HepG2 (cell line): Measurements from ENCODE around the gene PDZD7. TPM values are rescaled to one million over a fixed set of nuclear protein-coding genes. Genes with fewer than 3 reads are reported as not detected.
A peak's percentile ranks its signal among the peaks of the same experiment; 100 is the strongest.

Experiments
- ATAC-seq: fragments of 200-7000 bp; cut with Tn5 transposase; 3 replicates; pipeline ENCODE4 v1.9.1; 2020; ENCODE audit warnings: mild to moderate bottlenecking, moderate library complexity
- BruUV-seq: library from RNA; stranded (reverse); fragments of 400-500 nt; replicated peaks from 2 replicates; lab custom pipeline; 2021; lab: Mats Ljungman, UMichigan
- CTCF ChIA-PET: fragments of 300-600 bp; formaldehyde crosslinking; extraction: SDS; loops from one replicate; lab custom pipeline; 2021; ENCODE audit warnings: low total read pairs, inconsistent platforms, low intra/inter-chr PET ratio; lab: Yijun Ruan, JAX
- POLR2A ChIA-PET: fragments of 350-600 bp; sonication (Branson Sonifier 250); formaldehyde crosslinking; loops from one replicate; lab custom pipeline; 2020; ENCODE audit warnings: antibody characterized with exemption, inconsistent platforms; lab: Yijun Ruan, JAX
- DNase-seq: peaks from one replicate; pipeline ENCODE4 v3.0.0-alpha.2; 2015; ENCODE audit warnings: low spot score
- FAIRE-seq: peaks from 3 replicates; lab custom pipeline; 2011; peaks lifted over from hg19 to GRCh38; lab: Jason Lieb, UNC
- H2AFZ ChIP-seq: one replicate; pipeline ENCODE4 v1.6.1; 2011; ENCODE audit warnings: low read length, inconsistent platforms
- H3K27ac ChIP-seq: fragments of 300-600 bp; 3 replicates; pipeline ENCODE4 v1.8.0; 2011; ENCODE audit warnings: mixed run types, mild to moderate bottlenecking, mixed read lengths, low read length, inconsistent platforms; ENCODE audit not compliant: insufficient read depth; ENCODE audit errors: extremely low read length
- H3K27me3 ChIP-seq, 2 experiments: fragments of 200-600 bp in 1 of 2; 2 replicates in 1 of 2; 3 replicates in 1 of 2; pipeline versions ENCODE4 v1.6.0 to v1.8.0; 2011; ENCODE audit warnings: low read length in 2 of 2, mild to moderate bottlenecking in 2 of 2, moderate library complexity in 2 of 2, inconsistent platforms in 1 of 2; ENCODE audit not compliant: insufficient read depth in 2 of 2, control insufficient read depth in 1 of 2
- H3K36me3 ChIP-seq, 2 experiments: fragments of 200-600 bp in 1 of 2; replicated peaks in 1 of 2; 2 replicates in 1 of 2; 3 replicates in 1 of 2; pipeline versions ENCODE4 v1.5.1 to v1.8.0; 2011; ENCODE audit warnings: low read length in 2 of 2, inconsistent platforms in 1 of 2; ENCODE audit not compliant: insufficient read depth in 2 of 2, control insufficient read depth in 1 of 2
- H3K4me1 ChIP-seq: 2 replicates; pipeline ENCODE4 v1.5.1; 2012; ENCODE audit warnings: low read length, inconsistent platforms; ENCODE audit not compliant: insufficient read depth
- H3K4me2 ChIP-seq: 2 replicates; pipeline ENCODE4 v1.6.0; 2011; ENCODE audit warnings: low read depth, low read length, inconsistent platforms
- H3K4me3 ChIP-seq, 3 experiments: fragments of 200-600 bp in 1 of 3; sonication (generic), shearing (Covaris generic) in 1 of 3; replicated peaks in 1 of 3; 2 replicates each; pipeline ENCODE4 v1.5.1; 2011 to 2016; ENCODE audit warnings: low read length in 3 of 3, inconsistent platforms in 2 of 3, low read depth in 2 of 3, mild to moderate bottlenecking in 2 of 3, control low read depth in 1 of 3, mixed read lengths in 1 of 3; ENCODE audit not compliant: insufficient read depth in 1 of 3
- H3K79me2 ChIP-seq: one replicate; pipeline ENCODE4 v1.6.1; 2011; ENCODE audit warnings: low read length, inconsistent platforms; ENCODE audit not compliant: insufficient read depth
- H3K9ac ChIP-seq: 2 replicates; pipeline ENCODE4 v1.6.0; 2011; ENCODE audit warnings: mild to moderate bottlenecking, low read depth, low read length, inconsistent platforms; ENCODE audit not compliant: insufficient read depth
- H3K9me3 ChIP-seq: 2 replicates; pipeline ENCODE4 v1.5.1; 2012; ENCODE audit warnings: mild to moderate bottlenecking, low read length
- H4K20me1 ChIP-seq: 2 replicates; pipeline ENCODE4 v1.6.0; 2011; ENCODE audit warnings: inconsistent platforms, mild to moderate bottlenecking, low read length, moderate library complexity; ENCODE audit not compliant: insufficient read depth
- AGO2 ChIP-seq: fragments of 200-400 bp; formaldehyde crosslinking; optimal IDR thresholded peaks from 2 replicates; pipeline ENCODE3; 2017; ENCODE audit warnings: mild to moderate bottlenecking, low read depth, low read length, moderate library complexity
- ELF4 ChIP-seq: sonication (generic); formaldehyde crosslinking; IDR thresholded peaks from 2 replicates; pipeline ENCODE4 v1.5.0; 2020; ENCODE audit warnings: missing genetic modification reagents, mild to moderate bottlenecking, moderate library complexity, borderline replicate concordance
- IRX3 ChIP-seq: sonication (generic); formaldehyde crosslinking; IDR thresholded peaks from 2 replicates; pipeline ENCODE4 v1.8.1; 2023; ENCODE audit warnings: mild to moderate bottlenecking, low read depth, missing genetic modification reagents, borderline replicate concordance
- LCORL ChIP-seq, 2 experiments: fragments of 450-650 bp in 1 of 2; sonication (generic) in 1 of 2; formaldehyde crosslinking in 1 of 2; IDR thresholded peaks; 2 replicates each; pipeline versions ENCODE4 v1.5.0 to v1.6.1; 2017 to 2020; ENCODE audit warnings: antibody characterized with exemption in 1 of 2, missing genetic modification reagents in 1 of 2
- PCBP2 ChIP-seq: fragments of 200-400 bp; formaldehyde crosslinking; optimal IDR thresholded peaks from 2 replicates; pipeline ENCODE3; 2018; ENCODE audit warnings: low read length, low read depth; ENCODE audit not compliant: poor library complexity, severe bottlenecking
- SMC3 ChIP-seq: IDR thresholded peaks from 2 replicates; pipeline ENCODE4 v1.6.1; 2011; ENCODE audit warnings: low read length, improper control_type of control experiment
- TARDBP ChIP-seq: sonication (generic); formaldehyde crosslinking; IDR thresholded peaks from 2 replicates; pipeline ENCODE4 v1.8.0; 2022; ENCODE audit warnings: mild to moderate bottlenecking, missing genetic modification reagents
- ZFX ChIP-seq: sonication (generic); formaldehyde crosslinking; IDR thresholded peaks from 2 replicates; pipeline ENCODE4 v1.4.0; 2020; ENCODE audit warnings: mild to moderate bottlenecking, low read depth, missing genetic modification reagents, moderate library complexity
- ZNF343 ChIP-seq: sonication (generic); formaldehyde crosslinking; IDR thresholded peaks from 2 replicates; pipeline ENCODE4 v1.4.0; 2020; ENCODE audit warnings: mild to moderate bottlenecking, missing genetic modification reagents
- ZNF558 ChIP-seq: sonication (generic); formaldehyde crosslinking; IDR thresholded peaks from 2 replicates; pipeline ENCODE4 v1.9.0; 2022; ENCODE audit warnings: mild to moderate bottlenecking, missing genetic modification reagents, borderline replicate concordance
- ZNF563 ChIP-seq: sonication (generic); formaldehyde crosslinking; IDR thresholded peaks from 2 replicates; pipeline ENCODE4 v1.8.0; 2022; ENCODE audit warnings: mild to moderate bottlenecking, moderate library complexity, missing genetic modification reagents
- ZNF619 ChIP-seq: sonication (generic); formaldehyde crosslinking; IDR thresholded peaks from 2 replicates; pipeline ENCODE4 v1.4.0; 2020; ENCODE audit warnings: mild to moderate bottlenecking, missing genetic modification reagents
- ZNF776 ChIP-seq: sonication (generic); formaldehyde crosslinking; IDR thresholded peaks from 2 replicates; pipeline ENCODE4 v1.4.0; 2020; ENCODE audit warnings: mild to moderate bottlenecking, missing genetic modification reagents
- ZNF781 ChIP-seq: sonication (generic); formaldehyde crosslinking; IDR thresholded peaks from 2 replicates; pipeline ENCODE4 v1.5.1; 2020; ENCODE audit warnings: borderline replicate concordance, mild to moderate bottlenecking, missing genetic modification reagents; ENCODE audit errors: not compliant biosample characterization
- WGBS: methylation state at CpG from one replicate; pipeline ENCODE4 v1.1.6; 2017; ENCODE audit warnings: low lambda C conversion rate; 5-methylcytosine and 5-hydroxymethylcytosine counted together
- in situ Hi-C: cut with HindIII; loops from 2 replicates; pipeline ENCODE4 v1.10.0; 2017; ENCODE audit warnings: low pct_unique_long_range_greater_than_20kb; ENCODE audit not compliant: extremely low pct_ligation_motif_present
- intact Hi-C: fragments of 100-400 bp; cut with micrococcal nuclease; formaldehyde crosslinking; loops from one replicate; pipeline ENCODE4 v1.10.0; 2022; ENCODE audit not compliant: unreplicated experiment
- polyA plus RNA-seq, 8 experiments: library from polyadenylated mRNA; depleted of rRNA in 3 of 8; stranded (reverse) in 7 of 8; unstranded in 1 of 8; fragments of >200 nt; fragmentation: Illumina TruSeq in 4 of 8; extraction: Trizol in 4 of 8; gene quantifications; 2 replicates each; pipeline versions ENCODE4 v1.2.1 to v1.2.3, GENCODE V29; 2011 to 2016; ENCODE audit warnings: low read depth in 4 of 8, missing spikeins in 1 of 8, mixed read lengths in 1 of 8; ENCODE audit not compliant: insufficient read depth in 1 of 8
- total RNA-seq, 5 experiments: library from RNA; depleted of rRNA; stranded (reverse); fragments of >200 nt; fragmentation: Illumina TruSeq; extraction: Trizol; gene quantifications; 2 replicates each; pipeline ENCODE4 v1.2.3, GENCODE V29; 2016; ENCODE audit warnings: low read depth in 1 of 5
- TF ChIP-seq, protein P1 (sequence below): sonication (generic); formaldehyde crosslinking; IDR thresholded peaks from 2 replicates; pipeline ENCODE4 v1.5.1; 2020; ENCODE audit warnings: mild to moderate bottlenecking, missing genetic modification reagents, moderate library complexity

PDZD7 gene
- total and polyA plus RNA-seq, 2 of the 13 experiments (the other 11 are each of a cell fraction or from before 2014, with no cell fraction given): 0.58 to 0.73 TPM

DNA sequence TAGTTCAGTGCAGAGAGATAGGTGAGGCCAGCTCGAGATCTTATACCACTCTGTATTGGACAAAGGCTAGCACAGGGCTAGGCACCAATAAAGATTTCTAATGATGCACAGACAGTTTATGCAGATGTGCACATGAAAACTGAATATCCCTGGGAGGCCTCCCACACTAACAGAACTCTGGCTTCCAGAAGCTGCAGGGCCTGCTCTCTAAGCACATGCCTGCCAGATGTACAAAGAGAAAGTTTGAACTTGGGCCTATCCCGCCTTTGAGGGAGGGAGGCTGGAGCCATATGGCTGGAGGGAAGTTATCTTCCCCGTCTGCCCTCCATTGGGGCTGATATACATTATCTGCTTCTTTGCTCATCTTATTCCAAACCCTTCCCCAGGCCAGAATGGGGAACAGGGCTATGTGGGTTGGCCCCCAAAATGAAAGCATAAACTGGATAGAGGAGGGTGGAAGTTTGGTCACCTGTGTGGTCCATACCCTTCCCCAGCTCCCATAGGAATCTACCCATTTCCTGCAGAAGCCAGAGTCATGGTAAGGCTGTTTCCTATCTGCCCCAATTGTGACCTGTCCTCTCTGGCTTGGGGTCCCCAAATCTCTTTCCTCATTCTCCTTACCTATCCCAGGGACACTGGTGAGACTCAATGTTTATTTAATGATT, 34.7 kb upstream of the PDZD7 start (continued):
- TF ChIP-seq ZNF619 (CRISPR knock-in tag) (peak; percentile 63; the same call in 1 of the 2 replicates), ELF4 (CRISPR knock-in tag) (0 out of 2 replicates have a peak, but pooled peaks have one; percentile 12), ZNF781 (CRISPR knock-in tag) (no peak), ZNF563 (CRISPR knock-in tag) (0 out of 2 replicates have a peak, but pooled peaks have one; percentile 14), ZFX (CRISPR knock-in tag) (0 out of 2 replicates have a peak, but pooled peaks have one; percentile 6), ZNF558 (peak; percentile 20; the same call in 1 of the 2 replicates), SMC3 (no peak)

DNA sequence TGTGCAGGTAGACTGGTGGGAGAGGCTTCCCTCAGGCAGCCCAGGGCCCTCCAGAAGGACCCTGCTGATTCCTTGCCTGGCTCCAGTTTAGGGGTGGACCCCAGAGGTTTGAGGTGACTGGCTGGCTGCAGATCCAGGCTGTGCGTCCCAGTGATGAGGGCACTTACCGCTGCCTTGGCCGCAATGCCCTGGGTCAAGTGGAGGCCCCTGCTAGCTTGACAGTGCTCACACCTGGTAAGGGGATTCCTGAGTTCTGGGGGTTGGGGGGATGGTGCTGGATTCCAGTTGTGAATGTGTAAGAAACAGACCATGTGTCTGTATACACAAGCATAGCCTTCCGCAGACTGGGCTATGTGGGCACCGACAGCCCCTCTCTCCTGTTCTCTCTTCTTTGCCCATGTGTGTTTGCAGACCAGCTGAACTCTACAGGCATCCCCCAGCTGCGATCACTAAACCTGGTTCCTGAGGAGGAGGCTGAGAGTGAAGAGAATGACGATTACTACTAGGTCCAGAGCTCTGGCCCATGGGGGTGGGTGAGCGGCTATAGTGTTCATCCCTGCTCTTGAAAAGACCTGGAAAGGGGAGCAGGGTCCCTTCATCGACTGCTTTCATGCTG, 33.6 kb upstream of the PDZD7 start:
- BruUV-seq: no TSS peak
- H3K36me3 ChIP-seq: no peaks in the 10 kb centered on the region
- ATAC-seq (no peak), DNase-seq (no peak), FAIRE-seq (no peak)
- peak overlapping the region; percentile 99 for H3K27ac ChIP-seq
- 96% methylated on average over 6 of the region's 9 CpGs for WGBS
- no peak overlapping the region; a peak in 1 of 6 replicates for H3K4me3 ChIP-seq
- H3K79me2 ChIP-seq: peaks cover 30% of the 10 kb centered on the region
- H4K20me1 ChIP-seq: no peaks in the 10 kb centered on the region; the same call in 1 of the 2 replicates
- in situ Hi-C loops (loop anchor here (5.0 kb wide), 1 partner anchor 32 kb away; the partner anchor contains the start of genes PDZD7 and SFXN3), intact Hi-C loops (loop anchor here (5.0 kb wide), 1 partner anchor 32 kb away; the partner anchor contains the start of genes PDZD7 and SFXN3)
- H3K9ac ChIP-seq: peak overlapping the region; percentile 5; the same call in 1 of the 2 replicates
- H3K4me1 ChIP-seq: peaks cover 39% of the 10 kb centered on the region
- H2AFZ ChIP-seq: no peak overlapping the region
- peak overlapping the region; percentile 99; the same call in 1 of the 2 replicates for H3K4me2 ChIP-seq
- ChIA-PET CTCF (no interaction called here), POLR2A (interaction anchor here (0.7 to 9.0 kb wide), 6 partner anchors 10 to 34 kb away, joined by 3 to 141 read pairs (median 12); partner anchors contain the start of genes PDZD7 and SFXN3)
- no peaks in the 10 kb centered on the region; a peak in 1 of 5 replicates for H3K27me3 ChIP-seq
- no peaks in the 10 kb centered on the region for H3K9me3 ChIP-seq
- 0 out of 2 replicates have a peak, but pooled peaks have one; percentile 30 for TF ChIP-seq ZNF776 (CRISPR knock-in tag)
- 0 out of 2 replicates have a peak, but pooled peaks have one; percentile 19 for TF ChIP-seq ZNF343 (CRISPR knock-in tag)
- TF ChIP-seq, protein P1, sequence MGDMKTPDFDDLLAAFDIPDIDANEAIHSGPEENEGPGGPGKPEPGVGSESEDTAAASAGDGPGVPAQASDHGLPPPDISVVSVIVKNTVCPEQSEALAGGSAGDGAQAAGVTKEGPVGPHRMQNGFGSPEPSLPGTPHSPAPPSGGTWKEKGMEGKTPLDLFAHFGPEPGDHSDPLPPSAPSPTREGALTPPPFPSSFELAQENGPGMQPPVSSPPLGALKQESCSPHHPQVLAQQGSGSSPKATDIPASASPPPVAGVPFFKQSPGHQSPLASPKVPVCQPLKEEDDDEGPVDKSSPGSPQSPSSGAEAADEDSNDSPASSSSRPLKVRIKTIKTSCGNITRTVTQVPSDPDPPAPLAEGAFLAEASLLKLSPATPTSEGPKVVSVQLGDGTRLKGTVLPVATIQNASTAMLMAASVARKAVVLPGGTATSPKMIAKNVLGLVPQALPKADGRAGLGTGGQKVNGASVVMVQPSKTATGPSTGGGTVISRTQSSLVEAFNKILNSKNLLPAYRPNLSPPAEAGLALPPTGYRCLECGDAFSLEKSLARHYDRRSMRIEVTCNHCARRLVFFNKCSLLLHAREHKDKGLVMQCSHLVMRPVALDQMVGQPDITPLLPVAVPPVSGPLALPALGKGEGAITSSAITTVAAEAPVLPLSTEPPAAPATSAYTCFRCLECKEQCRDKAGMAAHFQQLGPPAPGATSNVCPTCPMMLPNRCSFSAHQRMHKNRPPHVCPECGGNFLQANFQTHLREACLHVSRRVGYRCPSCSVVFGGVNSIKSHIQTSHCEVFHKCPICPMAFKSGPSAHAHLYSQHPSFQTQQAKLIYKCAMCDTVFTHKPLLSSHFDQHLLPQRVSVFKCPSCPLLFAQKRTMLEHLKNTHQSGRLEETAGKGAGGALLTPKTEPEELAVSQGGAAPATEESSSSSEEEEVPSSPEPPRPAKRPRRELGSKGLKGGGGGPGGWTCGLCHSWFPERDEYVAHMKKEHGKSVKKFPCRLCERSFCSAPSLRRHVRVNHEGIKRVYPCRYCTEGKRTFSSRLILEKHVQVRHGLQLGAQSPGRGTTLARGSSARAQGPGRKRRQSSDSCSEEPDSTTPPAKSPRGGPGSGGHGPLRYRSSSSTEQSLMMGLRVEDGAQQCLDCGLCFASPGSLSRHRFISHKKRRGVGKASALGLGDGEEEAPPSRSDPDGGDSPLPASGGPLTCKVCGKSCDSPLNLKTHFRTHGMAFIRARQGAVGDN: peak; percentile 47
- TF ChIP-seq LCORL (IDR thresholded peaks at IDR 0.05): no peak
- peak; percentile 11; the same call in 1 of the 2 replicates for TF ChIP-seq LCORL (CRISPR knock-in tag; IDR thresholded peaks at IDR 0.05)
- TF ChIP-seq IRX3 (CRISPR knock-in tag): no peak
- TF ChIP-seq AGO2: peak; percentile 57
- 0 out of 2 replicates have a peak, but pooled peaks have one; percentile 28 for TF ChIP-seq TARDBP (CRISPR knock-in tag)
- no peak for TF ChIP-seq PCBP2
